HFF-Myc (cell line): ENCODE results near the gene RASSF7.

Experiments
- DNase-seq: peaks from one replicate; pipeline ENCODE4 v3.0.0-alpha.2; 2011; ENCODE audit warnings: low read depth; ENCODE audit errors: extremely low read depth
- H3K4me3 ChIP-seq: replicated peaks from 2 replicates; pipeline ENCODE4 v1.5.1; 2011; ENCODE audit warnings: low read depth, mild to moderate bottlenecking, control low read depth, low read length
- CTCF ChIP-seq: IDR thresholded peaks from 2 replicates; pipeline ENCODE4 v1.5.1; 2012; ENCODE audit warnings: mild to moderate bottlenecking, low read depth, low read length, control low read depth; ENCODE audit errors: missing control alignments

Gene RASSF7

GRCh38 chr11:575996-576768 lies 15.4 kb downstream of the RASSF7 start, which contains the start of gene PHRF1:
Gene PHRF1 (plus strand): TSS chr11:576470. CDS start chr11:581513, 5,043 bp downstream.
- no peak for TF ChIP-seq CTCF
- peak within 1 kb of the TSS; percentile 91 for H3K4me3 ChIP-seq

GRCh38 chr11:576811-577610 lies 16.2 kb downstream of the RASSF7 start:
- TF ChIP-seq CTCF = no peak
- DNase-seq = no peak
- peak overlapping the region; percentile 91 for H3K4me3 ChIP-seq

More at GRCh38 chr11:575996-576768, 15.4 kb downstream of the RASSF7 start, which contains the start of gene PHRF1:
- peak; percentile 77 for DNase-seq

- DNase-seq = no peak
- TF ChIP-seq CTCF = no peak
- H3K4me3 ChIP-seq = peak overlapping the region; percentile 91
Observed at GRCh38 chr11:577611-577894, 16.8 kb downstream of the RASSF7 start.

GRCh38 chr11:578276-579035 lies 17.7 kb downstream of the RASSF7 start:
- TF ChIP-seq CTCF = no peak
- peak overlapping the region; percentile 91 for H3K4me3 ChIP-seq
- no peak for DNase-seq

- no peak for DNase-seq
- H3K4me3 ChIP-seq = no peak overlapping the region
- TF ChIP-seq CTCF = no peak
Observed at GRCh38 chr11:579830-580601, 19.2 kb downstream of the RASSF7 start.

- no peak for TF ChIP-seq CTCF
- DNase-seq = no peak
- H3K4me3 ChIP-seq = no peak overlapping the region
Observed at GRCh38 chr11:581342-581741, 20.6 kb downstream of the RASSF7 start.
